Vagina (tissue), 2 donors: ENCODE data around the gene ZC3H12D. TPM values are rescaled to one million over a fixed set of nuclear protein-coding genes. Genes with fewer than 3 reads are reported as not detected.

Source experiments
- DNase-seq, 2 donors: peaks; one replicate each; pipeline ENCODE4 v3.0.0-alpha.2; 2017; ENCODE audit errors: extremely low spot score in 2 of 2
- H3K27ac ChIP-seq: fragments of 200-600 bp; sonication (generic); one replicate; pipeline ENCODE4 v1.5.1; 2019
- H3K27me3 ChIP-seq: fragments of 200-600 bp; sonication (generic); one replicate; pipeline ENCODE4 v1.5.1; 2019
- H3K36me3 ChIP-seq, 2 donors: fragments of 200-600 bp; sonication (generic); one replicate each; pipeline ENCODE4 v1.5.1; 2017 to 2019
- H3K4me1 ChIP-seq: fragments of 200-600 bp; sonication (generic); one replicate; pipeline ENCODE4 v1.5.1; 2019
- H3K4me3 ChIP-seq, 2 donors: fragments of 200-600 bp; sonication (generic); 1 replicate in 1 of 2; 2 replicates in 1 of 2; pipeline ENCODE4 v1.5.1; 2016 to 2019
- H3K9me3 ChIP-seq: fragments of 200-600 bp; sonication (generic); one replicate; pipeline ENCODE4 v1.5.1; 2019
- CTCF ChIP-seq, 3 experiments: fragments of 450-650 bp in 2 of 3; fragments of 200-600 bp in 1 of 3; sonication (generic) in 1 of 3; IDR thresholded peaks; one replicate each; pipeline ENCODE4 v1.5.1; 2017 to 2019; ENCODE audit warnings: antibody characterized with exemption in 3 of 3, mild to moderate bottlenecking in 2 of 3, moderate library complexity in 2 of 3
- POLR2A ChIP-seq, 2 donors: fragments of 450-650 bp; IDR thresholded peaks; one replicate each; pipeline ENCODE4 v1.6.1; 2017; ENCODE audit warnings: antibody characterized with exemption in 2 of 2, mild to moderate bottlenecking in 2 of 2, moderate library complexity in 2 of 2
- POLR2AphosphoS5 ChIP-seq, 2 donors: sonication (generic); formaldehyde crosslinking; IDR thresholded peaks; one replicate each; pipeline ENCODE4 v1.9.0; 2017; ENCODE audit warnings: antibody characterized with exemption in 2 of 2, mild to moderate bottlenecking in 2 of 2, low read depth in 1 of 2; ENCODE audit not compliant: insufficient read depth in 1 of 2
- intact Hi-C: fragments of 100-400 bp; cut with DNase I; formaldehyde crosslinking; loops from one replicate; pipeline ENCODE4 v1.15.1; 2023
- total RNA-seq: library from RNA; depleted of rRNA; stranded (reverse); fragments of >200 nt; gene quantifications from one replicate; pipeline ENCODE4 v1.2.3, GENCODE V29; 2016

Gene ZC3H12D
- total RNA-seq, 1 donor from 2014 or later, result 2.2 TPM

GRCh38 chr6:149458806-149459205 is 26.0 kb downstream of the ZC3H12D start:
- no peak for TF ChIP-seq POLR2A (IDR thresholded peaks at IDR 0.05)
- no peak for TF ChIP-seq CTCF (IDR thresholded peaks at IDR 0.05)
- TF ChIP-seq POLR2AphosphoS5 (IDR thresholded peaks at IDR 0.05; ENCODE audit: insufficient read depth in 1 of 2, low read depth in 1 of 2), result no peak
- Histone ChIP-seq H3K27me3 (no peaks in the 10 kb centered on the region), H3K9me3 (no peaks in the 10 kb centered on the region), H3K4me3 (no peak overlapping the region), H3K36me3 (no peaks in the 10 kb centered on the region), H3K4me1 (peaks cover 13% of the 10 kb centered on the region), H3K27ac (no peak overlapping the region)
- intact Hi-C loops, result no loop called here
- DNase-seq, result no peak

GRCh38 chr6:149458196-149458595 is 26.6 kb downstream of the ZC3H12D start:
- Histone ChIP-seq H3K4me3 (no peak overlapping the region), H3K27me3 (no peaks in the 10 kb centered on the region), H3K4me1 (peaks cover 19% of the 10 kb centered on the region), H3K27ac (no peak overlapping the region), H3K9me3 (no peaks in the 10 kb centered on the region), H3K36me3 (no peaks in the 10 kb centered on the region)
- TF ChIP-seq POLR2AphosphoS5 (IDR thresholded peaks at IDR 0.05; ENCODE audit: insufficient read depth in 1 of 2, low read depth in 1 of 2) (no peak), POLR2A (IDR thresholded peaks at IDR 0.05) (no peak), CTCF (IDR thresholded peaks at IDR 0.05) (no peak)
- no peak for DNase-seq
- intact Hi-C loops, result no loop called here

- H3K9me3 ChIP-seq, result no peaks in the 10 kb centered on the region
- H3K27me3 ChIP-seq, result no peaks in the 10 kb centered on the region
- DNase-seq, result no peak
- no peaks in the 10 kb centered on the region for H3K36me3 ChIP-seq
- TF ChIP-seq CTCF (IDR thresholded peaks at IDR 0.05), result no peak
- H3K27ac ChIP-seq, result no peak overlapping the region
- H3K4me1 ChIP-seq, result peaks cover 20% of the 10 kb centered on the region
- H3K4me3 ChIP-seq, result no peak overlapping the region
- intact Hi-C loops, result no loop called here
Observed at GRCh38 chr6:149457316-149457884, 27.4 kb downstream of the ZC3H12D start.

DNA sequence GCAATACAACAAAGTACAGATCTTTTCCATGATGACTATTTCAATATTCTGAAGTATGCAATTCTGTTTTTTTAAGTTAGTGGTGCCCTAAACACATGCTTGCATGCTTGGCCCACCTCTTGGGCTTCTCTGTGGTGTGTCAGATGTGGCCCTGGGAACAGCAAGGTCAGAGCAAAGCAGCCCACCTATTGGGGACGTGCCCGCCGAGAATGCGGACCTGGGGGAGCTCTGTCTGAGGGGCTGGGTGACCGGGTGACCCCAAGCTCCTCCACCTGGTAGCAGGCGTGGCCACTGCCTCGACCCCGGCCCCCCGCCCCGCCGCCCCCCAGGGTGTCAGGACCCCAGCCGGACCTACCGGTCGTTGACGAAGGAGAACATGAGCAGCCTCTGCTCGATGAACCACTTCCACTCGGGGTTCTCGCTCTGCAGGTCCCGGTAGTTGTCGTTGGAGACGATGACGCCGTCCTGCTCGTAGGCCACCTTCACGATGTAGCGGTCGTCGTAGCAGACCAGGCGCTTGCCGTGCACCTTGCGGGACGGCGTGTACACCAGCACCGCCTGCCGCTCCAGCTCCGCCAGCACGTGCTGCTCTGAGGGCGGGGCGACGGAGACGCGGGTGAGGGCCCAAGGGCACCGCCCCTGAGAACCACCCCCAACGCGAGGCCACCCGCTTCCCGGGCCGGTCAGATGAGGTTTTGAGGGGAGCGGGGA is 28.3 kb downstream of the ZC3H12D start:
- intact Hi-C loops, result no loop called here
- H3K9me3 ChIP-seq, result no peaks in the 10 kb centered on the region
- H3K4me3 ChIP-seq, result no peak overlapping the region
- peaks cover 24% of the 10 kb centered on the region for H3K4me1 ChIP-seq
- no peak for DNase-seq
- H3K27me3 ChIP-seq, result no peaks in the 10 kb centered on the region
- TF ChIP-seq POLR2AphosphoS5 (IDR thresholded peaks at IDR 0.05; ENCODE audit: insufficient read depth in 1 of 2, low read depth in 1 of 2), result no peak
- no peak for TF ChIP-seq CTCF (IDR thresholded peaks at IDR 0.05)
- TF ChIP-seq POLR2A (IDR thresholded peaks at IDR 0.05), result no peak
- H3K36me3 ChIP-seq, result no peaks in the 10 kb centered on the region
- H3K27ac ChIP-seq, result no peak overlapping the region

GRCh38 chr6:149455031-149455732 is 29.6 kb downstream of the ZC3H12D start:
- Histone ChIP-seq H3K36me3 (no peaks in the 10 kb centered on the region), H3K27ac (peak overlapping the region; percentile 50), H3K27me3 (no peaks in the 10 kb centered on the region), H3K9me3 (no peaks in the 10 kb centered on the region), H3K4me1 (peaks cover 37% of the 10 kb centered on the region), H3K4me3 (no peak overlapping the region)
- intact Hi-C loops, result no loop called here
- TF ChIP-seq POLR2AphosphoS5 (IDR thresholded peaks at IDR 0.05; ENCODE audit: insufficient read depth in 1 of 2, low read depth in 1 of 2) (no peak), CTCF (IDR thresholded peaks at IDR 0.05) (no peak), POLR2A (IDR thresholded peaks at IDR 0.05) (no peak)
- no peak for DNase-seq
